GM12878 (cell line): ENCODE measurements around the gene ECEL1. TPM values are rescaled to one million over a fixed set of nuclear protein-coding genes. Genes with fewer than 3 reads are reported as not detected.

ENCODE experiments used
- ATAC-seq: fragments of 200-7000 bp; cut with Tn5 transposase; 3 replicates; pipeline ENCODE4 v1.9.1; 2020; ENCODE audit warnings: mild to moderate bottlenecking, moderate library complexity
- BruUV-seq: library from RNA; stranded (reverse); fragments of 400-500 nt; replicated peaks from 2 replicates; lab custom pipeline; 2021; lab: Mats Ljungman, UMichigan
- CTCF ChIA-PET: fragments of 300-600 bp; sonication (Branson Sonifier 250); formaldehyde crosslinking; extraction: SDS; loops from one replicate; lab custom pipeline; 2021; ENCODE audit warnings: inconsistent platforms; lab: Yijun Ruan, JAX
- POLR2A ChIA-PET: fragments of 350-600 bp; formaldehyde crosslinking; extraction: SDS; loops from one replicate; lab custom pipeline; 2021; ENCODE audit warnings: inconsistent platforms; lab: Charles Lee
- RAD21 ChIA-PET: fragments of 300-600 bp; sonication (Branson Sonifier 250); formaldehyde crosslinking; loops from one replicate; lab custom pipeline; 2023; ENCODE audit warnings: antibody characterized with exemption; ENCODE audit not compliant: unreplicated experiment; lab: Charles Lee
- SMC1A ChIA-PET: fragments of 300-600 bp; sonication (Branson Sonifier 250); formaldehyde crosslinking; loops from one replicate; lab custom pipeline; 2023; ENCODE audit not compliant: unreplicated experiment, uncharacterized antibody; lab: Charles Lee
- DNase-seq: peaks from one replicate; pipeline ENCODE4 v3.0.0-alpha.2; 2011; ENCODE audit warnings: low read depth, low spot score
- FAIRE-seq: peaks from 3 replicates; lab custom pipeline; 2011; peaks lifted over from hg19 to GRCh38; lab: Jason Lieb, UNC
- H2AFZ ChIP-seq: 2 replicates; pipeline ENCODE4 v1.6.0; 2011; ENCODE audit warnings: low read depth, low read length, control low read depth; ENCODE audit not compliant: control insufficient read depth
- H3K27ac ChIP-seq: 2 replicates; pipeline ENCODE4 v1.5.1; 2011; ENCODE audit warnings: control low read depth; ENCODE audit not compliant: control insufficient read depth, insufficient read depth
- H3K27me3 ChIP-seq, 2 experiments: replicated peaks in 1 of 2; 2 replicates each; pipeline versions ENCODE4 v1.6.0 to v1.6.1; 2011; ENCODE audit warnings: low read length in 1 of 2; ENCODE audit not compliant: control insufficient read depth in 2 of 2, insufficient read depth in 2 of 2
- H3K36me3 ChIP-seq, 2 experiments: 2 replicates each; pipeline ENCODE4 v1.5.1; 2011; ENCODE audit warnings: low read length in 1 of 2; ENCODE audit not compliant: control insufficient read depth in 2 of 2, insufficient read depth in 2 of 2
- H3K4me1 ChIP-seq: 2 replicates; pipeline ENCODE4 v1.6.1; 2011; ENCODE audit warnings: mild to moderate bottlenecking, low read length, moderate library complexity, mixed read lengths; ENCODE audit not compliant: control insufficient read depth, insufficient read depth
- H3K4me2 ChIP-seq: 2 replicates; pipeline ENCODE4 v1.6.0; 2011; ENCODE audit warnings: control low read depth; ENCODE audit not compliant: control insufficient read depth, insufficient read depth
- H3K4me3 ChIP-seq: fragments of 200-600 bp; sonication (generic); 2 replicates; pipeline ENCODE4 v1.5.1; 2016
- H3K79me2 ChIP-seq: 2 replicates; pipeline ENCODE4 v1.6.0; 2011; ENCODE audit warnings: low read length; ENCODE audit not compliant: control insufficient read depth, insufficient read depth
- H3K9ac ChIP-seq: 2 replicates; pipeline ENCODE4 v1.8.0; 2011; ENCODE audit warnings: low read length, control low read depth, mixed read lengths; ENCODE audit not compliant: control insufficient read depth, insufficient read depth
- H3K9me3 ChIP-seq: replicated peaks from 3 replicates; pipeline ENCODE4 v1.5.1; 2011; ENCODE audit warnings: mild to moderate bottlenecking, low read length; ENCODE audit not compliant: control insufficient read depth, insufficient read depth
- H4K20me1 ChIP-seq: 2 replicates; pipeline ENCODE4 v1.6.0; 2011; ENCODE audit not compliant: control insufficient read depth, insufficient read depth
- BCL11A ChIP-seq: IDR thresholded peaks from 2 replicates; pipeline ENCODE4 v1.6.1; 2011; ENCODE audit warnings: low read depth, low read length
- CREB1 ChIP-seq: IDR thresholded peaks from 2 replicates; pipeline ENCODE4 v1.6.1; 2012; ENCODE audit warnings: low read depth, mild to moderate bottlenecking, inconsistent platforms
- EP300 ChIP-seq, 2 experiments: fragments of 150-350 bp in 1 of 2; IDR thresholded peaks; 2 replicates each; pipeline ENCODE4 v1.6.1; 2011 to 2012; ENCODE audit warnings: low read depth in 2 of 2, low read length in 2 of 2, borderline replicate concordance in 1 of 2, improper control_type of control experiment in 1 of 2, inconsistent platforms in 1 of 2; ENCODE audit not compliant: control insufficient read depth in 1 of 2
- FOXK2 ChIP-seq: fragments of 450-650 bp; IDR thresholded peaks from 2 replicates; pipeline ENCODE4 v1.6.1; 2017; ENCODE audit warnings: mild to moderate bottlenecking, moderate library complexity
- JUND ChIP-seq: IDR thresholded peaks from 2 replicates; pipeline ENCODE4 v1.6.1; 2012; ENCODE audit warnings: low read depth, mild to moderate bottlenecking, low read length, improper control_type of control experiment, moderate library complexity
- KLF5 ChIP-seq: fragments of 450-650 bp; IDR thresholded peaks from 2 replicates; pipeline ENCODE4 v1.6.1; 2014; ENCODE audit warnings: mild to moderate bottlenecking; ENCODE audit not compliant: partially characterized antibody
- NR2C2 ChIP-seq: IDR thresholded peaks from 2 replicates; pipeline ENCODE4 v1.6.1; 2011; ENCODE audit warnings: borderline replicate concordance, low read depth; ENCODE audit not compliant: control insufficient read depth, insufficient read length
- NRF1 ChIP-seq: conservative IDR thresholded peaks from 2 replicates; pipeline ENCODE4 v1.6.1; 2011; ENCODE audit warnings: mild to moderate bottlenecking, low read depth, low read length, improper control_type of control experiment
- PAX8 ChIP-seq: fragments of 450-650 bp; IDR thresholded peaks from 2 replicates; pipeline ENCODE4 v1.6.1; 2017; ENCODE audit warnings: mild to moderate bottlenecking, moderate library complexity
- POU2F2 ChIP-seq: IDR thresholded peaks from 3 replicates; pipeline ENCODE4 v1.6.1; 2011; ENCODE audit warnings: low read depth, mild to moderate bottlenecking, low read length, borderline replicate concordance
- RBBP5 ChIP-seq: fragments of 200-600 bp; sonication (generic); conservative IDR thresholded peaks from 2 replicates; pipeline ENCODE4 v1.6.1; 2016
- SMARCA5 ChIP-seq: fragments of 450-650 bp; IDR thresholded peaks from 2 replicates; pipeline ENCODE4 v1.6.1; 2017; ENCODE audit warnings: mild to moderate bottlenecking
- SUZ12 ChIP-seq: fragments of 200-600 bp; sonication (generic); IDR thresholded peaks from one replicate; pipeline ENCODE4 v1.6.1; 2018; ENCODE audit warnings: antibody characterized with exemption, mild to moderate bottlenecking; ENCODE audit not compliant: unreplicated experiment
- YBX1 ChIP-seq: fragments of 450-650 bp; IDR thresholded peaks from 2 replicates; pipeline ENCODE4 v1.6.1; 2016; ENCODE audit warnings: antibody characterized with exemption
- WGBS: methylation state at CpG from one replicate; pipeline ENCODE4 v1.1.6; 2016; ENCODE audit warnings: low lambda C conversion rate; ENCODE audit not compliant: insufficient replicate concordance, insufficient coverage; ENCODE audit errors: missing lambda C conversion rate; 5-methylcytosine and 5-hydroxymethylcytosine counted together
- in situ Hi-C: fragments of 300-500 bp; cut with MboI; formaldehyde crosslinking; loops from 9 replicates; pipeline ENCODE4 v1.14.3; 2018; ENCODE audit warnings: mixed read lengths
- intact Hi-C: fragments of 100-400 bp; cut with micrococcal nuclease; formaldehyde crosslinking; loops from one replicate; pipeline ENCODE4 v1.14.2; 2022; ENCODE audit not compliant: unreplicated experiment
- polyA plus RNA-seq, 11 experiments: library from polyadenylated mRNA; depleted of rRNA in 4 of 11; unstranded in 6 of 11; stranded (reverse) in 5 of 11; fragments of >200 nt; fragmentation: Nextera tagmentation in 4 of 11; fragmentation: Illumina TruSeq in 1 of 11; extraction: Ambion mirVana in 4 of 11; extraction: Trizol in 1 of 11; gene quantifications; 1 replicate in 1 of 11; 2 replicates in 10 of 11; pipeline versions ENCODE4 v1.2.1 to v1.2.3, GENCODE V29; 2011 to 2016; ENCODE audit warnings: inconsistent platforms in 2 of 11, missing spikeins in 2 of 11, low read depth in 1 of 11
- total RNA-seq, 4 experiments: library from RNA; depleted of rRNA in 3 of 4; stranded (reverse); fragments of >200 nt in 3 of 4; fragmentation: Illumina TruSeq in 1 of 4; extraction: Trizol in 1 of 4; gene quantifications; 2 replicates each; pipeline versions ENCODE4 v1.2.1 to v1.2.3, GENCODE V29; 2013 to 2021
- TF ChIP-seq, protein P1 (sequence below): fragments of 450-650 bp; IDR thresholded peaks from 2 replicates; pipeline ENCODE4 v1.6.1; 2016; ENCODE audit warnings: mild to moderate bottlenecking
- TF ChIP-seq, protein P2 (sequence below): IDR thresholded peaks from 2 replicates; pipeline ENCODE4 v1.6.1; 2012; ENCODE audit warnings: low read depth, low read length, improper control_type of control experiment
- TF ChIP-seq, protein P3 (sequence below): fragments of 450-650 bp; IDR thresholded peaks from 2 replicates; pipeline ENCODE4 v1.6.1; 2016; ENCODE audit warnings: mild to moderate bottlenecking, moderate library complexity, borderline replicate concordance

The ECEL1 gene
- total and polyA plus RNA-seq, 10 of the 15 experiments (the other 5 are each of a cell fraction or from before 2014, with no cell fraction given): not detected

DNA sequence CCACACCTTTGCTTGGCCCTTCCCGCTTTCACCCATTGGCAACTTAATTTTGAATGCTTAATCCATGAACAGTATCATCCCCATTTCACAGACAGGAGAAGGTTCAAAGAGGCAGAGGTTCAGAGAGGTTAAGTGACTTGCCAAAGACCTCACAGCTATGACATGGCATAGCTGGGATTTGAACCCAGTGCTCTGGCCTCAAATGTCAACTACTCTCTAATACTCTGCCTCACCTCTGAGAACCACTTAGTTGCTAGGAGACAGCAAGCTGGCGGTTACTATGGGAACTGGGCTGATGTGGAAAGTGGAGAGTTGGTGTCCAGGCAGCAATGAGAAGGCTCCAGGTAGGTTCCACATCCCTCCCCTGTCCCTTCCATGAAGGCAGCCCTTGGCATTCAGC, 16.8 kb upstream of the ECEL1 start (continued):
- TF ChIP-seq KLF5: no peak
- no peak for TF ChIP-seq SMARCA5
- TF ChIP-seq, protein P1, sequence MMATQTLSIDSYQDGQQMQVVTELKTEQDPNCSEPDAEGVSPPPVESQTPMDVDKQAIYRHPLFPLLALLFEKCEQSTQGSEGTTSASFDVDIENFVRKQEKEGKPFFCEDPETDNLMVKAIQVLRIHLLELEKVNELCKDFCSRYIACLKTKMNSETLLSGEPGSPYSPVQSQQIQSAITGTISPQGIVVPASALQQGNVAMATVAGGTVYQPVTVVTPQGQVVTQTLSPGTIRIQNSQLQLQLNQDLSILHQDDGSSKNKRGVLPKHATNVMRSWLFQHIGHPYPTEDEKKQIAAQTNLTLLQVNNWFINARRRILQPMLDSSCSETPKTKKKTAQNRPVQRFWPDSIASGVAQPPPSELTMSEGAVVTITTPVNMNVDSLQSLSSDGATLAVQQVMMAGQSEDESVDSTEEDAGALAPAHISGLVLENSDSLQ: no peak
- no peak for TF ChIP-seq RBBP5
- TF ChIP-seq FOXK2: no peak

DNA sequence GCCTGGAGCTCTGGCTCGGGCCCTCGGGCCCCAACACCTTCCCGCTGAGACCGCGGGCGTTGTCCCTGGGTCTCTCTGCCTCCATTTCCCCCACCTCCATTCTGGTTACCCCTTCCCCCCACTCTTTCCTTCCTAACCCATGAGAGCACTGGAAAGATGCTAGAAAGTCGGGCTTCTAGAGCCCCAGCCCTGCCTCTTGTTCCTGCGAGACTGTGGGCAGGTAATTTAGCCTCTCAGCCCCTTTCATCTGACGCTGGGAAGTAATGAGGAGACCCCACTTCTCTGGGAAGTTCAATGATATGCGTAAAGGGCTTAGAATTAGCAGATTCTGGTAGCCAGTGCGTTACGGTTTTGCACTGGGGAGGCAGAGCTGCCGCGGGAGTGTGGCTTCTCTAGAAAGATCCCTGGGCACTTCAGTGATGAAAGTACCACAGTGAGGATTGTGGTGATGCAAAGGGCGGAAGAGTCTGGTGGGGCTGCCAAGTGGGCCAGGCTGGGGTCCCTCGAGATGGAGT, 16.2 kb upstream of the ECEL1 start:
- no peaks in the 10 kb centered on the region for H4K20me1 ChIP-seq
- FAIRE-seq (no peak), DNase-seq (no peak), ATAC-seq (no peak)
- ChIA-PET POLR2A (no interaction called here), CTCF (no interaction called here), RAD21 (no interaction called here), SMC1A (no interaction called here)
- H3K27me3 ChIP-seq: peaks cover 5 to 12% of the 10 kb centered on the region in 2 experiments
- no peaks in the 10 kb centered on the region for H3K9me3 ChIP-seq
- no peak overlapping the region for H3K27ac ChIP-seq
- no peak overlapping the region for H2AFZ ChIP-seq
- 9% methylated on average over 15 of the region's 16 CpGs for WGBS
- H3K79me2 ChIP-seq: no peaks in the 10 kb centered on the region
- H3K9ac ChIP-seq: no peak overlapping the region
- no peak overlapping the region for H3K4me3 ChIP-seq
- no peaks in the 10 kb centered on the region for H3K36me3 ChIP-seq
- no peaks in the 10 kb centered on the region for H3K4me1 ChIP-seq
- TF ChIP-seq CREB1 (no peak), SMARCA5 (no peak), NRF1 (no peak), POU2F2 (no peak), EP300 (IDR thresholded peaks at IDR 0.05; ENCODE audit: borderline replicate concordance in 1 of 2, control insufficient read depth in 1 of 2, low read depth in 2 of 2, low read length in 2 of 2) (no peak), BCL11A (no peak), JUND (no peak), PAX8 (no peak), SUZ12 (no peak), NR2C2 (no peak), YBX1 (no peak)
- TF ChIP-seq, protein P2, sequence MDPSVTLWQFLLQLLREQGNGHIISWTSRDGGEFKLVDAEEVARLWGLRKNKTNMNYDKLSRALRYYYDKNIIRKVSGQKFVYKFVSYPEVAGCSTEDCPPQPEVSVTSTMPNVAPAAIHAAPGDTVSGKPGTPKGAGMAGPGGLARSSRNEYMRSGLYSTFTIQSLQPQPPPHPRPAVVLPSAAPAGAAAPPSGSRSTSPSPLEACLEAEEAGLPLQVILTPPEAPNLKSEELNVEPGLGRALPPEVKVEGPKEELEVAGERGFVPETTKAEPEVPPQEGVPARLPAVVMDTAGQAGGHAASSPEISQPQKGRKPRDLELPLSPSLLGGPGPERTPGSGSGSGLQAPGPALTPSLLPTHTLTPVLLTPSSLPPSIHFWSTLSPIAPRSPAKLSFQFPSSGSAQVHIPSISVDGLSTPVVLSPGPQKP: no peak
- TF ChIP-seq, protein P3, sequence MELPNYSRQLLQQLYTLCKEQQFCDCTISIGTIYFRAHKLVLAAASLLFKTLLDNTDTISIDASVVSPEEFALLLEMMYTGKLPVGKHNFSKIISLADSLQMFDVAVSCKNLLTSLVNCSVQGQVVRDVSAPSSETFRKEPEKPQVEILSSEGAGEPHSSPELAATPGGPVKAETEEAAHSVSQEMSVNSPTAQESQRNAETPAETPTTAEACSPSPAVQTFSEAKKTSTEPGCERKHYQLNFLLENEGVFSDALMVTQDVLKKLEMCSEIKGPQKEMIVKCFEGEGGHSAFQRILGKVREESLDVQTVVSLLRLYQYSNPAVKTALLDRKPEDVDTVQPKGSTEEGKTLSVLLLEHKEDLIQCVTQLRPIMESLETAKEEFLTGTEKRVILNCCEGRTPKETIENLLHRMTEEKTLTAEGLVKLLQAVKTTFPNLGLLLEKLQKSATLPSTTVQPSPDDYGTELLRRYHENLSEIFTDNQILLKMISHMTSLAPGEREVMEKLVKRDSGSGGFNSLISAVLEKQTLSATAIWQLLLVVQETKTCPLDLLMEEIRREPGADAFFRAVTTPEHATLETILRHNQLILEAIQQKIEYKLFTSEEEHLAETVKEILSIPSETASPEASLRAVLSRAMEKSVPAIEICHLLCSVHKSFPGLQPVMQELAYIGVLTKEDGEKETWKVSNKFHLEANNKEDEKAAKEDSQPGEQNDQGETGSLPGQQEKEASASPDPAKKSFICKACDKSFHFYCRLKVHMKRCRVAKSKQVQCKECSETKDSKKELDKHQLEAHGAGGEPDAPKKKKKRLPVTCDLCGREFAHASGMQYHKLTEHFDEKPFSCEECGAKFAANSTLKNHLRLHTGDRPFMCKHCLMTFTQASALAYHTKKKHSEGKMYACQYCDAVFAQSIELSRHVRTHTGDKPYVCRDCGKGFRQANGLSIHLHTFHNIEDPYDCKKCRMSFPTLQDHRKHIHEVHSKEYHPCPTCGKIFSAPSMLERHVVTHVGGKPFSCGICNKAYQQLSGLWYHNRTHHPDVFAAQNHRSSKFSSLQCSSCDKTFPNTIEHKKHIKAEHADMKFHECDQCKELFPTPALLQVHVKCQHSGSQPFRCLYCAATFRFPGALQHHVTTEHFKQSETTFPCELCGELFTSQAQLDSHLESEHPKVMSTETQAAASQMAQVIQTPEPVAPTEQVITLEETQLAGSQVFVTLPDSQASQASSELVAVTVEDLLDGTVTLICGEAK: no peak
- intact Hi-C loops: no loop called here
- no TSS peak for BruUV-seq
- no peak overlapping the region for H3K4me2 ChIP-seq
- in situ Hi-C loops: no loop called here
